A549 treated with AZD9567 at 1 μM for 4 hours (cell line): ENCODE results near the gene FKBP4. TPM values are rescaled to one million over a fixed set of nuclear protein-coding genes. Genes with fewer than 3 reads are reported as not detected.

Source experiments
- total RNA-seq: library from RNA; stranded (reverse); fragments of 200-300 nt; extraction: Qiagen RNA extraction; gene quantifications from 5 replicates; pipeline ENCODE4 v1.2.3, GENCODE V29; 2022; ENCODE audit not compliant: insufficient read depth

The FKBP4 gene, protein sequence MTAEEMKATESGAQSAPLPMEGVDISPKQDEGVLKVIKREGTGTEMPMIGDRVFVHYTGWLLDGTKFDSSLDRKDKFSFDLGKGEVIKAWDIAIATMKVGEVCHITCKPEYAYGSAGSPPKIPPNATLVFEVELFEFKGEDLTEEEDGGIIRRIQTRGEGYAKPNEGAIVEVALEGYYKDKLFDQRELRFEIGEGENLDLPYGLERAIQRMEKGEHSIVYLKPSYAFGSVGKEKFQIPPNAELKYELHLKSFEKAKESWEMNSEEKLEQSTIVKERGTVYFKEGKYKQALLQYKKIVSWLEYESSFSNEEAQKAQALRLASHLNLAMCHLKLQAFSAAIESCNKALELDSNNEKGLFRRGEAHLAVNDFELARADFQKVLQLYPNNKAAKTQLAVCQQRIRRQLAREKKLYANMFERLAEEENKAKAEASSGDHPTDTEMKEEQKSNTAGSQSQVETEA
- total RNA-seq: 90.1 to 107 TPM (median 102 TPM) in 5 replicates

DNA sequence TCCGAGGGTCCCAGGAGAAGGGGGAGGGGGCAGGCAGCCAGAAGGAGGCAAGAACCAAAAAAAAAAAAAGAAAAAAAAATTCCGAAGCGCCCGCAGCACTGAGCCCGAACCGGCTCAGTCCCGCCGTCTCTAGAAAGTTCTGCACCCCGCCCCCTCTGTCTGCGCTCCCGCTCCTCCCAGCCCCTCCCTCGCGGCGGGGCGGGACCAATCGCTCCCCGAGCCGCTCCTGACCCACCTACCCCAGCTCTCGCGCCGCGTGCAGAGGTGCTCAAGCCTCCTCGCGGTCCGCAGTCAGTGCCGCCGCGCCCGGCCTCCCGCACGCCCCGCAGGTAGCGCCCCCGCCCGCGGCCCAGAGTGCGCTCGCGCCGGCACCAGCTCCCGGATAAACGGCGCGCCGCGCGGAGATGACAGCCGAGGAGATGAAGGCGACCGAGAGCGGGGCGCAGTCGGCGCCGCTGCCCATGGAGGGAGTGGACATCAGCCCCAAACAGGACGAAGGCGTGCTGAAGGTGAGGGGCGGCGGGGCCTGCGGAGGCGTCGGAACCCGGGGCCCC is at the start of gene FKBP4:
FKBP4 (plus strand) TSS at position 235 of the 554 bp plus-strand sequence; CDS start at position 405, 170 bp downstream.

GRCh38 chr12:2812290-2813213 is 17.8 kb downstream of the FKBP4 start, which contains the start of gene ITFG2:
Gene ITFG2, plus strand, starts transcription at chr12:2812668. Its CDS starts 93 bp downstream, at chr12:2812761.

GRCh38 chr12:2834581-2835491 is 40.1 kb downstream of the FKBP4 start, which contains the start of gene NRIP2:
Gene NRIP2, minus strand, starts transcription at chr12:2835035. Its CDS starts 52 bp downstream, at chr12:2834983.

Other genes with a start within 250 kb of the FKBP4 start
- 14.6 to 25.3 TPM (median 16.3 TPM) in 5 replicates for gene ITFG2, start 17.7 kb downstream of the FKBP4 start, total RNA-seq
- not detected in 5 replicates for gene NRIP2, start 40.1 kb downstream of the FKBP4 start, total RNA-seq
- gene TEX52, start 62.1 kb downstream of the FKBP4 start, total RNA-seq: not detected in 5 replicates
- gene FOXM1, start 82.2 kb downstream of the FKBP4 start, total RNA-seq: 75.0 to 91.4 TPM (median 85.0 TPM) in 5 replicates
- gene RHNO1, start 82.3 kb downstream of the FKBP4 start, total RNA-seq: 40.0 to 53.7 TPM (median 47.6 TPM) in 5 replicates
- 18.1 to 25.7 TPM (median 20.5 TPM) in 5 replicates for gene TULP3, start 95.9 kb downstream of the FKBP4 start, total RNA-seq
- 37.5 to 50.4 TPM (median 48.8 TPM) in 5 replicates for gene TEAD4, start 164.4 kb downstream of the FKBP4 start, total RNA-seq